Neural cell (in vitro differentiated cells): ENCODE data around the gene TMBIM1. TPM values are rescaled to one million over a fixed set of nuclear protein-coding genes. Genes with fewer than 3 reads are reported as not detected.

Experiments used
- H2AFZ ChIP-seq: fragments of 200-600, 300-800 bp; sonication (generic), shearing (Covaris generic); 2 replicates; pipeline ENCODE4 v1.6.0; 2014; ENCODE audit warnings: low read depth, mild to moderate bottlenecking, antibody characterized with exemption, low read length, moderate library complexity
- H3F3A ChIP-seq: fragments of 200-600 bp; shearing (Covaris generic); 2 replicates; pipeline ENCODE4 v1.6.1; 2016; ENCODE audit warnings: mild to moderate bottlenecking, moderate library complexity, mixed read lengths, antibody characterized with exemption, low read length; ENCODE audit not compliant: insufficient read depth, poor library complexity, severe bottlenecking
- H3K27ac ChIP-seq: fragments of 200-600, 300-800 bp; sonication (generic), shearing (Covaris generic); 2 replicates; pipeline ENCODE4 v1.5.1; 2014; ENCODE audit warnings: mild to moderate bottlenecking, low read length, moderate library complexity
- H3K27me3 ChIP-seq: fragments of 300-800, 200-600 bp; sonication (generic), shearing (Covaris generic); 2 replicates; pipeline ENCODE4 v1.6.0; 2014; ENCODE audit warnings: mild to moderate bottlenecking, low read depth, low read length, moderate library complexity; ENCODE audit not compliant: insufficient read depth
- H3K36me3 ChIP-seq: fragments of 300-800, 200-600 bp; sonication (generic), shearing (Covaris generic); 2 replicates; pipeline ENCODE4 v1.5.1; 2014; ENCODE audit warnings: mild to moderate bottlenecking, antibody characterized with exemption, low read length, moderate library complexity; ENCODE audit not compliant: insufficient read depth
- H3K4me2 ChIP-seq: fragments of 300-800, 200-600 bp; sonication (generic), shearing (Covaris generic); 2 replicates; pipeline ENCODE4 v1.6.0; 2014; ENCODE audit warnings: mild to moderate bottlenecking, low read length
- H3K4me3 ChIP-seq: fragments of 300-800, 200-600 bp; sonication (generic), shearing (Covaris generic); 2 replicates; pipeline ENCODE4 v1.5.1; 2014; ENCODE audit warnings: mild to moderate bottlenecking, low read length, moderate library complexity
- H3K79me2 ChIP-seq: fragments of 200-600 bp; shearing (Covaris generic); replicated peaks from 2 replicates; pipeline ENCODE4 v1.6.0; 2014; ENCODE audit warnings: mild to moderate bottlenecking, low read length, moderate library complexity; ENCODE audit not compliant: insufficient read depth
- H3K9ac ChIP-seq: fragments of 300-800, 200-600 bp; sonication (generic), shearing (Covaris generic); 2 replicates; pipeline ENCODE4 v1.6.1; 2016; ENCODE audit warnings: mild to moderate bottlenecking, low read length, mixed read lengths
- H3K9me2 ChIP-seq: fragments of 200-600 bp; shearing (Covaris generic); 2 replicates; pipeline ENCODE4 v1.6.1; 2016; ENCODE audit warnings: mild to moderate bottlenecking, low read length, mixed read lengths; ENCODE audit not compliant: insufficient read depth
- H3K9me3 ChIP-seq: fragments of 200-600, 300-800 bp; sonication (generic), shearing (Covaris generic); 2 replicates; pipeline ENCODE4 v1.6.1; 2016; ENCODE audit warnings: mild to moderate bottlenecking, mixed run types, low read length, moderate library complexity, mixed read lengths
- H4K20me1 ChIP-seq: fragments of 200-600 bp; shearing (Covaris generic); 2 replicates; pipeline ENCODE4 v1.6.1; 2016; ENCODE audit warnings: mild to moderate bottlenecking, mixed run types; ENCODE audit not compliant: insufficient read depth
- CTCF ChIP-seq: fragments of 450-650 bp; IDR thresholded peaks from 2 replicates; pipeline ENCODE4 v1.5.1; 2014; ENCODE audit warnings: antibody characterized with exemption, mild to moderate bottlenecking, moderate library complexity; ENCODE audit not compliant: poor library complexity, severe bottlenecking
- EP300 ChIP-seq: fragments of 450-650 bp; conservative IDR thresholded peaks from 2 replicates; pipeline ENCODE4 v1.6.1; 2014; ENCODE audit warnings: antibody characterized with exemption, mild to moderate bottlenecking, moderate library complexity; ENCODE audit not compliant: poor library complexity, severe bottlenecking
- EZH2 ChIP-seq: fragments of 200-600, 300-800 bp; shearing (Covaris generic), sonication (generic); IDR thresholded peaks from 2 replicates; pipeline ENCODE4 v1.6.1; 2014; ENCODE audit warnings: antibody characterized with exemption, low read length, borderline replicate concordance, mild to moderate bottlenecking; ENCODE audit not compliant: insufficient read depth, poor library complexity, severe bottlenecking
- MXI1 ChIP-seq: fragments of 450-650 bp; conservative IDR thresholded peaks from 2 replicates; pipeline ENCODE4 v1.6.1; 2014; ENCODE audit warnings: antibody characterized with exemption, mild to moderate bottlenecking; ENCODE audit not compliant: poor library complexity, severe bottlenecking
- POLR2AphosphoS5 ChIP-seq: IDR thresholded peaks from 2 replicates; pipeline ENCODE4 v1.6.1; 2012
- RAD21 ChIP-seq: fragments of 450-650 bp; conservative IDR thresholded peaks from 2 replicates; pipeline ENCODE4 v1.6.1; 2014; ENCODE audit warnings: antibody characterized with exemption, mild to moderate bottlenecking, moderate library complexity
- REST ChIP-seq: IDR thresholded peaks from 2 replicates; pipeline ENCODE4 v1.6.1; 2012; ENCODE audit warnings: borderline replicate concordance
- SMC3 ChIP-seq: fragments of 450-650 bp; conservative IDR thresholded peaks from 2 replicates; pipeline ENCODE4 v1.6.1; 2014; ENCODE audit warnings: antibody characterized with exemption, mild to moderate bottlenecking, moderate library complexity; ENCODE audit not compliant: poor library complexity
- TAF1 ChIP-seq: IDR thresholded peaks from 2 replicates; pipeline ENCODE4 v1.6.1; 2012; ENCODE audit warnings: low read depth
- polyA plus RNA-seq: library from polyadenylated mRNA; depleted of rRNA; stranded (reverse); fragments of >200 nt; gene quantifications from 2 replicates; pipeline ENCODE4 v1.2.3, GENCODE V29; 2014

Gene TMBIM1
- polyA plus RNA-seq, 1 donor from 2014 or later: not detected

- no peak overlapping the region for H3K4me2 ChIP-seq
- H3K9ac ChIP-seq: peak overlapping the region; percentile 53
- H3K27ac ChIP-seq: no peak overlapping the region
- H3K9me2 ChIP-seq: no peaks in the 10 kb centered on the region
- no peaks in the 10 kb centered on the region for H3F3A ChIP-seq
- peak overlapping the region; percentile 71 for H3K4me3 ChIP-seq
- H3K36me3 ChIP-seq: no peaks in the 10 kb centered on the region
- H3K27me3 ChIP-seq: no peaks in the 10 kb centered on the region
- no peaks in the 10 kb centered on the region for H3K9me3 ChIP-seq
- no peaks in the 10 kb centered on the region for H4K20me1 ChIP-seq
- H3K79me2 ChIP-seq: no peaks in the 10 kb centered on the region
- TF ChIP-seq SMC3 (peak; percentile 17), RAD21 (no peak), MXI1 (peak; percentile 73), EZH2 (no peak), POLR2AphosphoS5 (no peak)
- H2AFZ ChIP-seq: no peak overlapping the region
Observed at GRCh38 chr2:218322768-218323525, 30.6 kb upstream of the TMBIM1 start.

GRCh38 chr2:218320704-218321336, 28.5 kb upstream of the TMBIM1 start:
- H2AFZ ChIP-seq: no peak overlapping the region
- no peaks in the 10 kb centered on the region for H3K79me2 ChIP-seq
- H3K27ac ChIP-seq: no peak overlapping the region
- no peaks in the 10 kb centered on the region for H3K27me3 ChIP-seq
- no peaks in the 10 kb centered on the region for H3K9me3 ChIP-seq
- no peaks in the 10 kb centered on the region for H3F3A ChIP-seq
- no peak for TF ChIP-seq SMC3
- TF ChIP-seq TAF1: no peak
- no peak for TF ChIP-seq CTCF
- TF ChIP-seq POLR2AphosphoS5: no peak
- TF ChIP-seq EZH2: no peak
- no peak for TF ChIP-seq EP300
- no peaks in the 10 kb centered on the region for H3K36me3 ChIP-seq
- H4K20me1 ChIP-seq: no peaks in the 10 kb centered on the region
- no peak overlapping the region for H3K4me3 ChIP-seq
- H3K4me2 ChIP-seq: no peak overlapping the region
- no peaks in the 10 kb centered on the region for H3K9me2 ChIP-seq
- no peak overlapping the region for H3K9ac ChIP-seq

- Histone ChIP-seq H4K20me1 (no peaks in the 10 kb centered on the region), H3K9ac (no peak overlapping the region)
Observed at GRCh38 chr2:218319813-218320365, 27.6 kb upstream of the TMBIM1 start.

More at GRCh38 chr2:218319813-218320365, 27.6 kb upstream of the TMBIM1 start:
- no peaks in the 10 kb centered on the region for H3K79me2 ChIP-seq
- H3K4me3 ChIP-seq: no peak overlapping the region
- H3K9me3 ChIP-seq: no peaks in the 10 kb centered on the region
- no peak overlapping the region for H3K27ac ChIP-seq
- H2AFZ ChIP-seq: no peak overlapping the region
- H3K9me2 ChIP-seq: no peaks in the 10 kb centered on the region
- no peak overlapping the region for H3K4me2 ChIP-seq
- H3K36me3 ChIP-seq: no peaks in the 10 kb centered on the region
- no peaks in the 10 kb centered on the region for H3K27me3 ChIP-seq
- no peak for TF ChIP-seq REST
- TF ChIP-seq TAF1: no peak
- no peak for TF ChIP-seq POLR2AphosphoS5
- no peak for TF ChIP-seq CTCF
- TF ChIP-seq MXI1: no peak
- TF ChIP-seq RAD21: no peak
- TF ChIP-seq EZH2: no peak
- no peak for TF ChIP-seq EP300
- no peaks in the 10 kb centered on the region for H3F3A ChIP-seq
